NCI-H2029 treated with DMSO at 0.1 percent for 48 hours (cell line): ENCODE data around the gene LCLAT1.

Experiments
- DNase-seq: peaks from one replicate; lab custom pipeline; 2025; lab: John Stamatoyannopoulos, UW

The LCLAT1 gene

DNA sequence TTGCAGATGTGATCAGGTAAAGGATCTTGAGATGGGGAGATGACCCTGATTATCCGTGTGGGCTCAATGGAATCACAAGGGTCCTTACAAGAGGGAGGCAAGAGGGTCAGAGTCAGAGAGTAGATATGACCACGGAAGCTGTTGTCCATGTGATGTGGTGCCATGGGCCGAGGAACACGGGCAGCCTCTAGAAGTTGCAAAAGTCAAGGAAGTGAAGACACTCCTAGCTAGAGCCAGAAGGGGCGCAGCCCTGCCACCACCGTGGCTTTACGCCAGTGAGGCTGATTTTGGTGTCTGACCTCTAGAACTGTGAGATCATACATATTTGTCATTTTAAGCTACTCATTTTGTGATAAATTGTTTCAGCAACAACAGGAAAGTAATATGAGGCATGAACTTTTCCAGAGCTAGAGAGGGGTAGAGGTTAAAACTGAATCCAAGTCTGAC lies 245.8 kb downstream of the LCLAT1 start:
- DNase-seq, result no peak
